Fibroblast of lung (primary cell): ENCODE measurements around the gene DUSP9. TPM values are rescaled to one million over a fixed set of nuclear protein-coding genes. Genes with fewer than 3 reads are reported as not detected.

Experiments used
- DNase-seq, 2 donors: peaks; one replicate each; pipeline versions ENCODE4 v3.0.0 to v3.0.0-alpha.2; 2010; ENCODE audit warnings: low read depth in 2 of 2
- H2AFZ ChIP-seq: 2 replicates; pipeline ENCODE4 v1.5.1; 2012; ENCODE audit warnings: low read length, control low read depth, inconsistent platforms
- H3K27ac ChIP-seq: 2 replicates; pipeline ENCODE4 v1.5.1; 2011; ENCODE audit warnings: low read length, control low read depth; ENCODE audit not compliant: insufficient read depth
- H3K27me3 ChIP-seq: 2 replicates; pipeline ENCODE4 v1.5.1; 2011; ENCODE audit warnings: mild to moderate bottlenecking, low read length; ENCODE audit not compliant: control insufficient read depth, insufficient read depth
- H3K36me3 ChIP-seq: 2 replicates; pipeline ENCODE4 v1.5.1; 2011; ENCODE audit warnings: low read length; ENCODE audit not compliant: control insufficient read depth, insufficient read depth
- H3K4me1 ChIP-seq: 2 replicates; pipeline ENCODE4 v1.5.1; 2011; ENCODE audit warnings: low read length; ENCODE audit not compliant: control insufficient read depth, insufficient read depth; ENCODE audit errors: extremely low read depth
- H3K4me2 ChIP-seq: 2 replicates; pipeline ENCODE4 v1.5.1; 2011; ENCODE audit warnings: low read length, control low read depth; ENCODE audit not compliant: insufficient read depth; ENCODE audit errors: extremely low read depth
- H3K4me3 ChIP-seq, 4 experiments: fragments of 200-600 bp in 1 of 4; sonication (generic) in 1 of 4; replicated peaks in 1 of 4; 2 replicates each; pipeline ENCODE4 v1.5.1; 2011 to 2016; ENCODE audit warnings: low read length in 4 of 4, low read depth in 3 of 4, mild to moderate bottlenecking in 3 of 4, control low read depth in 2 of 4, inconsistent platforms in 1 of 4, mixed read lengths in 1 of 4; ENCODE audit not compliant: insufficient read depth in 1 of 4; ENCODE audit errors: control extremely low read depth in 1 of 4
- H3K79me2 ChIP-seq: 2 replicates; pipeline ENCODE4 v1.5.1; 2012; ENCODE audit warnings: mild to moderate bottlenecking, low read length, inconsistent platforms; ENCODE audit not compliant: control insufficient read depth, insufficient read depth
- H3K9ac ChIP-seq: 2 replicates; pipeline ENCODE4 v1.5.1; 2011; ENCODE audit warnings: mild to moderate bottlenecking, low read length, control low read depth; ENCODE audit not compliant: insufficient read depth
- H3K9me3 ChIP-seq: 2 replicates; pipeline ENCODE4 v1.5.1; 2012; ENCODE audit warnings: low read depth, low read length; ENCODE audit not compliant: control insufficient read depth, insufficient read depth
- H4K20me1 ChIP-seq: 2 replicates; pipeline ENCODE4 v1.5.1; 2011; ENCODE audit warnings: low read length; ENCODE audit not compliant: control insufficient read depth, insufficient read depth; ENCODE audit errors: extremely low read depth
- CTCF ChIP-seq, 2 donors: IDR thresholded peaks in 1 of 2; conservative IDR thresholded peaks in 1 of 2; 1 replicate in 1 of 2; 2 replicates in 1 of 2; pipeline ENCODE4 v1.5.1; 2011 to 2012; ENCODE audit warnings: low read length in 2 of 2, control low read depth in 1 of 2, inconsistent platforms in 1 of 2, low read depth in 1 of 2, mild to moderate bottlenecking in 1 of 2
- EZH2 ChIP-seq: IDR thresholded peaks from 2 replicates; pipeline ENCODE4 v1.5.1; 2012; ENCODE audit warnings: low read length, control low read depth, mild to moderate bottlenecking; ENCODE audit errors: missing control alignments
- polyA plus RNA-seq, 2 donors: library from polyadenylated mRNA; depleted of rRNA in 1 of 2; stranded (reverse) in 1 of 2; unstranded in 1 of 2; fragments of >200 nt; gene quantifications; 2 replicates each; pipeline ENCODE4 v1.2.1, GENCODE V29; 2011 to 2012; ENCODE audit warnings: missing spikeins in 1 of 2
- total RNA-seq: library from RNA; depleted of rRNA; stranded (reverse); fragments of >200 nt; gene quantifications from 2 replicates; pipeline ENCODE4 v1.2.1, GENCODE V29; 2014

The DUSP9 gene
- total and polyA plus RNA-seq, 2 donors (not counting 1 experiment from before 2014, with no cell fraction given): not detected

- Histone ChIP-seq H3K4me2 (no peak overlapping the region), H3K9ac (no peak overlapping the region)
- TF ChIP-seq CTCF (conservative IDR thresholded peaks at IDR 0.05 in 1 of 2, IDR thresholded peaks at IDR 0.05 in 1 of 2; ENCODE audit: low read depth in 1 of 2, low read length in 2 of 2) (no peak), EZH2 (no peak)
Measured at GRCh38 chrX:153686711-153687110, 39.7 kb downstream of the DUSP9 start.

GRCh38 chrX:153687121-153688039 is 40.4 kb downstream of the DUSP9 start, which contains the start of gene SLC6A8:
Gene SLC6A8, plus strand, starts transcription at chrX:153687926. Its CDS starts 649 bp downstream, at chrX:153688575.
- no peak within 1 kb of the TSS for H2AFZ ChIP-seq

More at GRCh38 chrX:153686711-153687110, 39.7 kb downstream of the DUSP9 start:
- H2AFZ ChIP-seq: no peak overlapping the region
- no peak overlapping the region for H3K27ac ChIP-seq
- H3K27me3 ChIP-seq: no peaks in the 10 kb centered on the region
- H3K79me2 ChIP-seq: no peaks in the 10 kb centered on the region
- DNase-seq: no peak
- H3K9me3 ChIP-seq: no peaks in the 10 kb centered on the region
- H3K4me3 ChIP-seq: no peak overlapping the region
- H3K36me3 ChIP-seq: no peaks in the 10 kb centered on the region
- H3K4me1 ChIP-seq: no peaks in the 10 kb centered on the region
- H4K20me1 ChIP-seq: no peaks in the 10 kb centered on the region

More at GRCh38 chrX:153687121-153688039, 40.4 kb downstream of the DUSP9 start, which contains the start of gene SLC6A8:
- H3K4me1 ChIP-seq: no peaks in the 10 kb centered on the region
- peak; percentile 52 to 53 for DNase-seq
- H4K20me1 ChIP-seq: no peaks in the 10 kb centered on the region
- peak; percentile 11 to 25 for TF ChIP-seq CTCF (conservative IDR thresholded peaks at IDR 0.05 in 1 of 2, IDR thresholded peaks at IDR 0.05 in 1 of 2; ENCODE audit: low read depth in 1 of 2, low read length in 2 of 2)
- TF ChIP-seq EZH2: no peak
- H3K27me3 ChIP-seq: no peaks in the 10 kb centered on the region
- no peaks in the 10 kb centered on the region for H3K79me2 ChIP-seq
- peak within 1 kb of the TSS; percentile 13 for H3K4me2 ChIP-seq
- H3K36me3 ChIP-seq: no peaks in the 10 kb centered on the region
- no peaks in the 10 kb centered on the region for H3K9me3 ChIP-seq
- H3K9ac ChIP-seq: no peak within 1 kb of the TSS
- no peak within 1 kb of the TSS for H3K27ac ChIP-seq
- peak within 1 kb of the TSS in 2 of 4 experiments; percentile 17 to 42 for H3K4me3 ChIP-seq
